ENCODE data around the gene ABCG5.

DNA sequence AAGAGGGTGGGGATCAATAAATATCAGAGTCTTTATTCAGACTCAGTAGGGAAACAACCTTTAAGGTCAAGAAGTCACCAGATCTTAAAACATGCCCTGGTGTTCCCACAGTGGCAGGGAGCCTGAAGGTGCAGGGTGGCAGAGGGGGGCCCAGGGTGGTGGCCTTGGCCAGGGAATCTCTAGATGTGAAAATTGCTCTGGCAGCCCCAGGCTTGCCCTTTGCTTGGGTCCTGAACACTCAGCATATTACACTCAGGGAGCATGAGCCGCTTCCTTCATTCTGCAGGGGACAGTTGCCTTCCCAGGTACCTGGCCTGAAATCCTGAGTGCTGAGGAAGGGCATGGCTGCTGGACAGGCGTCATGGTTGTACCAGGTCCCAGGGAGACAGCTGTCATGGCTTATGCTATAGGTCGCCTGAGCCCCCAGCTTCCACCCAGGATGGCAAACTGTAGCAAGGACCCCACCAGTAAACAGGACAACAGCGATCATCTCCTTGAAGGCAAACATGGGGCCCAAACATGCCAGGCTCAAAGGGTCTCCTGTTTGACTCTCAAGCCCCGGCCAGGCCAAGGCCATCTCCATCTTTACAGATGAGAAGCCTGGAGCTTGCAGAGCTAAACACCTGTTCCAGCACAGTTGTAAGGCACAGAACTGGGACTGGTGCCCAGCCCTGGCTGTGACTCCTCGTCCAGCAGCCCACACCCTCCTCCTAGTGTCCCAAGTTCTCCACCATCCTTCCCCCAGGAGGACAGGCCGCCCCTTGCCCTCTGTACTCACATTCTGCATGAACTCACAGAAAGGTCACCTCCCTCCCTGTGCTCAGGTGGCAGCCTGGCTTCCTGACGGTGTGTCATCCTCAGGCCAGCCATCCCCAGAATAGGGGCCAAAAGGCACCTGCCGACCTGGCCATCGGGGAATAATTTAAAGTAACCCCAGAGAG is 14.8 kb upstream of the ABCG5 start:
- TF ChIP-seq, protein P1, sequence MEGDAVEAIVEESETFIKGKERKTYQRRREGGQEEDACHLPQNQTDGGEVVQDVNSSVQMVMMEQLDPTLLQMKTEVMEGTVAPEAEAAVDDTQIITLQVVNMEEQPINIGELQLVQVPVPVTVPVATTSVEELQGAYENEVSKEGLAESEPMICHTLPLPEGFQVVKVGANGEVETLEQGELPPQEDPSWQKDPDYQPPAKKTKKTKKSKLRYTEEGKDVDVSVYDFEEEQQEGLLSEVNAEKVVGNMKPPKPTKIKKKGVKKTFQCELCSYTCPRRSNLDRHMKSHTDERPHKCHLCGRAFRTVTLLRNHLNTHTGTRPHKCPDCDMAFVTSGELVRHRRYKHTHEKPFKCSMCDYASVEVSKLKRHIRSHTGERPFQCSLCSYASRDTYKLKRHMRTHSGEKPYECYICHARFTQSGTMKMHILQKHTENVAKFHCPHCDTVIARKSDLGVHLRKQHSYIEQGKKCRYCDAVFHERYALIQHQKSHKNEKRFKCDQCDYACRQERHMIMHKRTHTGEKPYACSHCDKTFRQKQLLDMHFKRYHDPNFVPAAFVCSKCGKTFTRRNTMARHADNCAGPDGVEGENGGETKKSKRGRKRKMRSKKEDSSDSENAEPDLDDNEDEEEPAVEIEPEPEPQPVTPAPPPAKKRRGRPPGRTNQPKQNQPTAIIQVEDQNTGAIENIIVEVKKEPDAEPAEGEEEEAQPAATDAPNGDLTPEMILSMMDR (IDR thresholded peaks at IDR 0.05; ENCODE audit: insufficient read depth, low read length, poor library complexity, severe bottlenecking) = no peak
- TF ChIP-seq EZH2phosphoT487 (conservative IDR thresholded peaks at IDR 0.05; ENCODE audit: low read length) = no peak
